Kidney (tissue), 14 donors: Measurements from ENCODE around the gene EIF2S3B. TPM values are rescaled to one million over a fixed set of nuclear protein-coding genes. Genes with fewer than 3 reads are reported as not detected.

Experiments
- DNase-seq, 5 donors: peaks; one replicate each; pipeline ENCODE4 v3.0.0-alpha.2; 2013 to 2020
- FAIRE-seq: peaks from 2 replicates; lab custom pipeline; 2012; peaks lifted over from hg19 to GRCh38; lab: Jason Lieb, UNC
- H3K27ac ChIP-seq, 2 donors: one replicate each; pipeline ENCODE4 v1.7.0; 2013; ENCODE audit warnings: low read depth in 2 of 2, low read length in 2 of 2, inconsistent platforms in 1 of 2
- H3K27me3 ChIP-seq: one replicate; pipeline ENCODE4 v1.7.1; 2013; ENCODE audit warnings: low read length, inconsistent platforms; ENCODE audit not compliant: control insufficient read depth, insufficient read depth
- H3K36me3 ChIP-seq, 3 donors: one replicate each; pipeline versions ENCODE4 v1.7.0 to v1.7.1; 2013; ENCODE audit warnings: low read length in 3 of 3, control low read depth in 1 of 3, inconsistent platforms in 1 of 3; ENCODE audit not compliant: insufficient read depth in 3 of 3, control insufficient read depth in 2 of 3
- H3K4me1 ChIP-seq, 3 donors: one replicate each; pipeline versions ENCODE4 v1.7.0 to v1.7.1; 2013; ENCODE audit warnings: low read length in 3 of 3, inconsistent platforms in 1 of 3, low read depth in 1 of 3; ENCODE audit not compliant: control insufficient read depth in 2 of 3, insufficient read depth in 2 of 3
- H3K4me3 ChIP-seq, 3 donors: one replicate each; pipeline versions ENCODE4 v1.7.0 to v1.8.1; 2013; ENCODE audit warnings: low read length in 3 of 3, control low read depth in 1 of 3, inconsistent platforms in 1 of 3
- H3K9ac ChIP-seq, 3 donors: one replicate each; pipeline versions ENCODE4 v1.7.0 to v1.7.1; 2013; ENCODE audit warnings: low read length in 3 of 3, control low read depth in 1 of 3, inconsistent platforms in 1 of 3
- H3K9me3 ChIP-seq, 3 donors: one replicate each; pipeline versions ENCODE4 v1.7.0 to v1.7.1; 2013; ENCODE audit warnings: low read length in 3 of 3, control low read depth in 1 of 3, inconsistent platforms in 1 of 3; ENCODE audit not compliant: control insufficient read depth in 2 of 3, insufficient read depth in 1 of 3
- intact Hi-C: fragments of 100-400 bp; cut with DNase I; formaldehyde crosslinking; loops from one replicate; pipeline ENCODE4 v1.11.1; 2022
- polyA plus RNA-seq: library from polyadenylated mRNA; stranded (reverse); fragments of 350-450 nt; fragmentation: Illumina TruSeq; extraction: RNeasy Lipid Tissue Mini Kit (QIAGEN cat#74804); gene quantifications from one replicate; pipeline ENCODE4 v1.2.3, GENCODE V29; 2014; ENCODE audit warnings: low read depth, low replicate concordance; ENCODE audit not compliant: insufficient read depth
- total RNA-seq: library from RNA; stranded (reverse); fragmentation: NEBNext Ultra II Directional; extraction: Animal tissue kit (Norgen Biotek cat#: 25700); gene quantifications from one replicate; pipeline ENCODE4 v1.2.1, GENCODE V29; 2021
- TF ChIP-seq, protein P1 (sequence below): IDR thresholded peaks from 3 replicates; pipeline ENCODE4 v1.5.1; 2012; ENCODE audit warnings: mild to moderate bottlenecking, moderate library complexity, borderline replicate concordance; ENCODE audit not compliant: insufficient read depth; ENCODE audit errors: extremely low read depth
- donor health status: control.
- donor health status: control.
- donor health status: control.
- donor health status: control.
- donor health status: control.
- donor health status: DM: yes; HTN: yes; CAD: no.
- donor health status: Normal renal cell carcinoma (clear cell type).

Gene EIF2S3B
- total and polyA plus RNA-seq, 2 donors from 2014 or later, result 1.5 TPM; not detected in 1

DNA sequence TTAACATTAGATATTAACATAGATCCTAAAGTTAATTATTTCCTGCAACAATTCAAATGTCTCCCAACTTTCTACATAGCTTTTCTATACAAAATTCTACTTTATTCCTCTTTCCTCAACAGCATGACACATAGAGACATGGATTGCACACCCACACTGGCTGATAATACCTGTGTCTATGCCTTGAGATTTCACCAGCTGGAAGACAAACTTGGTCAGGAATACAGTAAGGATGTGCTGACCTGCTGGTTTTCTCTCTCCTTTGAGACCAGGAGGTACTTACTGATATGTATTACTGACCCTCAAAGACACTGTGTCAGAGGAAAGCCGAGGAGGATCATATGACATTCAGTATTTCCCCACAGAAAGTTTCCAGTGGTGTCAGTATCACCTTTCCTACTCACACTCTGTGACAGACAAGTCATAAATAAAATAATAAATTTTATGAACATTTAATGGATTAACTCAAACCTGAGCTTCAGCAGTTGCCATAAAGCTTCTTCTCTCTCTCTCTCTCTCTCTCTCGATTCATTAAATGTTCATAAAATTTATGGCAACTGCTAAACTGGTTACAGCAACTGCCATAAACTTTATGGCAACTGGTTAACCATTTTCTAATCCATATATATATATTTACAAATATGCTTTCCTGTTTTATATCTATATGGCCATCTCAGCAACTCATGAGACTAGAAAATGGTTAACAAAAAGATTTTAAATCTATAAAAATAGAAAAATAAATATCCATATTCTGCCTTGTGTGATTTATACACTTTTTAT, 22.7 kb downstream of the EIF2S3B start:
- intact Hi-C loops, result no loop called here
- H3K9ac ChIP-seq, result no peak overlapping the region
- H3K4me3 ChIP-seq, result no peak overlapping the region
- TF ChIP-seq, protein P1, sequence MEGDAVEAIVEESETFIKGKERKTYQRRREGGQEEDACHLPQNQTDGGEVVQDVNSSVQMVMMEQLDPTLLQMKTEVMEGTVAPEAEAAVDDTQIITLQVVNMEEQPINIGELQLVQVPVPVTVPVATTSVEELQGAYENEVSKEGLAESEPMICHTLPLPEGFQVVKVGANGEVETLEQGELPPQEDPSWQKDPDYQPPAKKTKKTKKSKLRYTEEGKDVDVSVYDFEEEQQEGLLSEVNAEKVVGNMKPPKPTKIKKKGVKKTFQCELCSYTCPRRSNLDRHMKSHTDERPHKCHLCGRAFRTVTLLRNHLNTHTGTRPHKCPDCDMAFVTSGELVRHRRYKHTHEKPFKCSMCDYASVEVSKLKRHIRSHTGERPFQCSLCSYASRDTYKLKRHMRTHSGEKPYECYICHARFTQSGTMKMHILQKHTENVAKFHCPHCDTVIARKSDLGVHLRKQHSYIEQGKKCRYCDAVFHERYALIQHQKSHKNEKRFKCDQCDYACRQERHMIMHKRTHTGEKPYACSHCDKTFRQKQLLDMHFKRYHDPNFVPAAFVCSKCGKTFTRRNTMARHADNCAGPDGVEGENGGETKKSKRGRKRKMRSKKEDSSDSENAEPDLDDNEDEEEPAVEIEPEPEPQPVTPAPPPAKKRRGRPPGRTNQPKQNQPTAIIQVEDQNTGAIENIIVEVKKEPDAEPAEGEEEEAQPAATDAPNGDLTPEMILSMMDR, result no peak
- H3K36me3 ChIP-seq, result no peaks in the 10 kb centered on the region
- DNase-seq (peak in 2 of 5 donors; percentile 38), FAIRE-seq (no peak)
- no peaks in the 10 kb centered on the region for H3K27me3 ChIP-seq
- no peak overlapping the region for H3K27ac ChIP-seq
- H3K4me1 ChIP-seq, result no peaks in the 10 kb centered on the region
- H3K9me3 ChIP-seq, result no peaks in the 10 kb centered on the region

DNA sequence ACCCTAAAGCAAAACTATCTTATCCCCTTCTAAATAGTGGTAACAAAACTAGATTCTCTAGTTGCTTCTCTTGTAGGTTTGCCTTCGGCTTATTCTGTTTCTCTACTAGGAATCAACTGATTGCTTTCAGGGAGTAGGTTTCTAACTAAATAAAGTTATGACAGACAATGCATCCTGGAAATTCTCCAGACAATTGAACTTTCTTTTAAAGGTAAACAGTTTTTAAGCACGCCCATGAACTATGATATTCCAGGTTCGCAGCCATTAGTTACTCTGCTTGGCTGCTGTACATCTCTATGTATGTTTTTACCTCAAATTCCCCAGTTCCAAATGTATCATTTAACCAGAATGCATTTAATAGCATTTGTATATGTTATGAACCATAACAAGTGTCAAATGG, 23.9 kb downstream of the EIF2S3B start:
- H3K9me3 ChIP-seq, result no peaks in the 10 kb centered on the region

DNA sequence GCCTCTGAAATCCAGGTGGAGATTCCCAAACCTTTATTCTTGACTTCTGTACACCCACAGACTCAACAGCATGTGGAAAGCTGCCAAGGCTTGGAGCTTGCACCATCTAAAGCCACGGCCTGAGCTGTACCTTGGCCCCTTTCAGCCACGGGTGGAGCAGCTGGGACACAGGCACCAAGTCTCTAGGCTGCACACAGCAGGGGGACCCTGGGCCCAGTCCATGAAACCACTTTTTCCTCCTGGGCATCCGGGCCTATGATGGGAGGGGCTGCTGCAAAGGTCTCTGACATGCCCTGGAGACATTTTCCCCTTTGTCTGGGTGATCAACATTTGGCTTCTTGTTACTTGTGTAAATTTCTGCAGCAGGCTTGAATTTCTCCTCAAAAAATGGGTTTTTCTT, 32.0 kb downstream of the EIF2S3B start:
- intact Hi-C loops, result no loop called here
- Histone ChIP-seq H3K27ac (no peak overlapping the region), H3K4me1 (no peaks in the 10 kb centered on the region), H3K9ac (no peak overlapping the region), H3K9me3 (no peaks in the 10 kb centered on the region), H3K36me3 (no peaks in the 10 kb centered on the region), H3K4me3 (no peak overlapping the region), H3K27me3 (no peaks in the 10 kb centered on the region)
- TF ChIP-seq, protein P1, result no peak
- FAIRE-seq (no peak), DNase-seq (no peak)

More for the DNA sequence above, 23.9 kb downstream of the EIF2S3B start:
- no peaks in the 10 kb centered on the region for H3K36me3 ChIP-seq
- no peak overlapping the region for H3K4me3 ChIP-seq
- no peak for FAIRE-seq
- no peak overlapping the region for H3K9ac ChIP-seq
- H3K4me1 ChIP-seq, result no peaks in the 10 kb centered on the region
- H3K27me3 ChIP-seq, result no peaks in the 10 kb centered on the region
- no peak overlapping the region for H3K27ac ChIP-seq
- DNase-seq, result no peak
- intact Hi-C loops, result no loop called here
- TF ChIP-seq, protein P1, result no peak
